ENCODE data around the gene MAML1.

MAML1 gene

GRCh38 chr5:179802207-179802883 lies 69.7 kb downstream of the MAML1 start:
- H3K4me1 ChIP-seq: no peaks in the 10 kb centered on the region; the same call in 1 of the 2 replicates
- H3K27me3 ChIP-seq: no peaks in the 10 kb centered on the region
- DNase-seq: no peak
- peaks cover 11% of the 10 kb centered on the region for H3K36me3 ChIP-seq
- no peak overlapping the region for H3K4me3 ChIP-seq (ENCODE audit: low read depth, low read length)
- no peaks in the 10 kb centered on the region for H3K9me3 ChIP-seq
- TF ChIP-seq, protein P1, sequence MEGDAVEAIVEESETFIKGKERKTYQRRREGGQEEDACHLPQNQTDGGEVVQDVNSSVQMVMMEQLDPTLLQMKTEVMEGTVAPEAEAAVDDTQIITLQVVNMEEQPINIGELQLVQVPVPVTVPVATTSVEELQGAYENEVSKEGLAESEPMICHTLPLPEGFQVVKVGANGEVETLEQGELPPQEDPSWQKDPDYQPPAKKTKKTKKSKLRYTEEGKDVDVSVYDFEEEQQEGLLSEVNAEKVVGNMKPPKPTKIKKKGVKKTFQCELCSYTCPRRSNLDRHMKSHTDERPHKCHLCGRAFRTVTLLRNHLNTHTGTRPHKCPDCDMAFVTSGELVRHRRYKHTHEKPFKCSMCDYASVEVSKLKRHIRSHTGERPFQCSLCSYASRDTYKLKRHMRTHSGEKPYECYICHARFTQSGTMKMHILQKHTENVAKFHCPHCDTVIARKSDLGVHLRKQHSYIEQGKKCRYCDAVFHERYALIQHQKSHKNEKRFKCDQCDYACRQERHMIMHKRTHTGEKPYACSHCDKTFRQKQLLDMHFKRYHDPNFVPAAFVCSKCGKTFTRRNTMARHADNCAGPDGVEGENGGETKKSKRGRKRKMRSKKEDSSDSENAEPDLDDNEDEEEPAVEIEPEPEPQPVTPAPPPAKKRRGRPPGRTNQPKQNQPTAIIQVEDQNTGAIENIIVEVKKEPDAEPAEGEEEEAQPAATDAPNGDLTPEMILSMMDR (IDR thresholded peaks at IDR 0.05; ENCODE audit: low read depth, low read length): no peak

DNA sequence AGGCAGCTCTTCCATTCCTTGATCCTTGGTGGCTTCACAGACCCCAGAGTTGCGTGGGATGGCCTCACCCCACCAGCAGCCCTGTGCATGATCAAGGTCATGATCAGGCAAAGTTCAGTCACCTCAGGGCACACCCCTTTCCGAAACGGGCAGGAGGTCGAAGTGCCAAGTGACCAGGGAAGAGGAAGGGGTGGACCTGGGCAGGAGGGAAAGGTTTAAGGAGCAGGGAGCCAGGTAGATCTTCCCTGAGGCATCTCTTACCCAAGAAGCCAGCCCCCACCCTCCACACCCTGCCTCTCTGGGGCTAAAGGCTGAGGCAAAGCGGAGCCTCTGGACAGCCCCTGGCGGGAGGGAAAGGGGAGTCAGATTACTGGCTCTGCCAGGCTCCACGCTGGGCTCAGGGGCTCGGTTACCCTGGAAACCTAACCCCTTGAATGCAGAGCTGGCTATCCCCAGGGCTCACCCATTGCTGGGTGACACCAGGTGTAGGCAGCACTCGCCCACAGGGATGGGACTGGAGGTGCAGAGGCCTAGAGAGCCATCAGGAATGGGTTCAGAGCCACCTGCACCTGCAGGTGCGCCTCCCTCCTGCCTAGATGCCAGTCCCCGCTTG lies 70.4 kb downstream of the MAML1 start:
- TF ChIP-seq, protein P1 (IDR thresholded peaks at IDR 0.05; ENCODE audit: low read depth, low read length): no peak
- no peak for DNase-seq
- H3K4me3 ChIP-seq (ENCODE audit: low read depth, low read length): no peak overlapping the region
- peaks cover 11% of the 10 kb centered on the region for H3K36me3 ChIP-seq
- H3K4me1 ChIP-seq: no peaks in the 10 kb centered on the region; the same call in 1 of the 2 replicates
- H3K27me3 ChIP-seq: no peaks in the 10 kb centered on the region
- H3K9me3 ChIP-seq: no peaks in the 10 kb centered on the region

DNA sequence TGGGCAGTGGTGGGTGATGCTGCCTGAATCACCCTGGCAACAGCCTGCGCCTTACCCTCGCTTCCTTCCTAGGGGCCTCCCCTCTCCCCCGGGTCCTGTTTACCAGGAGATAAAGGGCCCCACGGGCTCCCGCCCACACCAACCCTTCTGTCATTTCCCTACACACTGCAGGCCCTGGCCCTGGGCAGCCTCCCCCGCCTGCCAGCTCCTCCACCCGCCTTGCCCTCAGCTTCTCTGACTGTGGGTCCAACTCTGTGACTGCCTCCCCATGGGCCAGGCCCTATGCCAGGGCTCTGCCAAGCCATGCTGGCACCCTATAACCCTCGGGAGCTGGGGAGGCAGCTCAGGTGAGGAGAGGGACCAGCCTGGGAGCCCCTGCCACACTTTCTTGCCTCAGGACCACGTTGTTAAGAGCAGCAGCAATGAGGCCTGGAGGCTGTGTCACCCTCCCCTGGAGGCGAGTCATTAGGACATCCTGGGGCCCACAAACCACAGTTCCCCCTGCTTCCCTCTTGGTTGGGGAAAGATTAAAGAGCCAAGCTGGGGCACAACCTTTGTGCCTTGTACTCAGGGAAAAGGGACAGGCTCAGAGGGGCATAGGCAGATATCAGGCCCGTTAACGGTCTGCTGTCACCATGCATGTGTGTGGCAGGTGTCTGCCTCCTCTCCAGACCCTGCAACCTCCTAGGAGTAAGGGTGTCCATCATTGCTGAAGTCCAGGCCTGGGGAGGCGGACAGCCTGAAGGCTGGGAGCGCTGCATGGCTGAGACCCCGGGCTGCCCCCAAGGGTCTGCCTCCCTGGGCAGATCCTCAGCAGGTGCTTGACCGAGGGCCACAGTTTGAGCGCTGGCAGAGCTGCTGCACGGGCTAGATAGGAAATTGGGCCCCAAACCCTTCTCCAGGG lies 71.3 kb downstream of the MAML1 start:
- Histone ChIP-seq H3K9me3 (no peaks in the 10 kb centered on the region), H3K4me1 (no peaks in the 10 kb centered on the region; the same call in 1 of the 2 replicates), H3K36me3 (peaks cover 7% of the 10 kb centered on the region), H3K4me3 (ENCODE audit: low read depth, low read length) (no peak overlapping the region), H3K27me3 (no peaks in the 10 kb centered on the region)
- TF ChIP-seq, protein P1 (IDR thresholded peaks at IDR 0.05; ENCODE audit: low read depth, low read length): no peak
- no peak for DNase-seq

- no peak for DNase-seq
- Histone ChIP-seq H3K36me3 (peaks cover 2% of the 10 kb centered on the region; the same call in 1 of the 2 replicates), H3K4me1 (no peaks in the 10 kb centered on the region; the same call in 1 of the 2 replicates), H3K27me3 (no peaks in the 10 kb centered on the region), H3K4me3 (ENCODE audit: low read depth, low read length) (peak overlapping the region; percentile 70; the same call in 1 of the 2 replicates), H3K9me3 (no peaks in the 10 kb centered on the region)
- TF ChIP-seq, protein P1 (IDR thresholded peaks at IDR 0.05; ENCODE audit: low read depth, low read length): no peak
These were observed 71.9 kb downstream of the MAML1 start for GRCh38 chr5:179804555-179804947.

DNA sequence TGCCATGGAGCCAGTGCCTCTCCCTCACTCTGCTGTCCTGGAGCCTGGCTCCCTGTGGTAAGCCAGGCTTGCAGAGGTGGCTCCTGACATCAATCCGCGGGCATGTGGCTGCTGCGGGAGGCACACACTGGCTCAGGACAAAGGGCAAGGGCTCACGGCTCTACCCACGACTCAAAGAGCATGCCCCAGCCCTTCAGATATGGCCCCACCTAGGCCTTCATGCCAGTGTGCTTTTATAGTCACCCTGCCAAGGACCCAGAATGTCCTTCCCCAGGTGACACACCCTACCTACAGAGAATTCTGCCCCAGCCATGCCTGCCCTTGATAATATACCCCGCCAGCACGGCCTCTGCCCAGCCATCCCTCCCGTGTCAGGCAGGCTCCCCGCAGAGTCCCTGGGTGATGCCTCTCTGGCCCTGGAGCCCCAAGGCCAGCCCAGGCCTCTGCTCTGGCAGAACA lies 72.5 kb downstream of the MAML1 start:
- H3K9me3 ChIP-seq: no peaks in the 10 kb centered on the region
- no peaks in the 10 kb centered on the region for H3K27me3 ChIP-seq
- peaks cover 2% of the 10 kb centered on the region; the same call in 1 of the 2 replicates for H3K36me3 ChIP-seq
- H3K4me3 ChIP-seq (ENCODE audit: low read depth, low read length): peak overlapping the region; percentile 70
- TF ChIP-seq, protein P1 (IDR thresholded peaks at IDR 0.05; ENCODE audit: low read depth, low read length): no peak
- no peaks in the 10 kb centered on the region; the same call in 1 of the 2 replicates for H3K4me1 ChIP-seq
- no peak for DNase-seq

All from BE2C (cell line).